ENCODE data around the gene LIN28A.

Gene LIN28A

DNA sequence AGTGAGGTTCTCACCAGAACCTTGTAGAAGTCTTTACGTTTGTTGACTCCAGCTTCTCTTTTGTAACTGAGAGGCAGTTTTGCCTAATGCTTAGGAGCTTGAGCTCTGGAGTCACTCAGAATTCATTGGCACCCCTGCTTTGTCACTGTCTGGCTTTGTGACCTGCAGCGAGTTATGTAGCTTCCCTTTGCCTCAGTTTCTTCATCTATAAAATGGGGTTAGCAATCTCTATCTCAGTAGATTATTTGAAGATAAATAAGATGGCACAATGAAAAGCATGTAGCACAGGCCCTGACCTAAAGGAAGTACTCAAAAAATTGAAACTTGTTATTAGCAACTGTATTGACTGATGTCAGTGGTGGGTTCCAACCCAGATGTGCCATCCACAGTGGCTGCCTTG, 29.6 kb downstream of the LIN28A start:
- no peak overlapping the region for H3K4me2 ChIP-seq (ENCODE audit: insufficient read depth, low read length)
- no peak for TF ChIP-seq EZH2 (IDR thresholded peaks at IDR 0.05; ENCODE audit: borderline replicate concordance, low read depth, low read length, severe bottlenecking)
- TF ChIP-seq, protein P1, sequence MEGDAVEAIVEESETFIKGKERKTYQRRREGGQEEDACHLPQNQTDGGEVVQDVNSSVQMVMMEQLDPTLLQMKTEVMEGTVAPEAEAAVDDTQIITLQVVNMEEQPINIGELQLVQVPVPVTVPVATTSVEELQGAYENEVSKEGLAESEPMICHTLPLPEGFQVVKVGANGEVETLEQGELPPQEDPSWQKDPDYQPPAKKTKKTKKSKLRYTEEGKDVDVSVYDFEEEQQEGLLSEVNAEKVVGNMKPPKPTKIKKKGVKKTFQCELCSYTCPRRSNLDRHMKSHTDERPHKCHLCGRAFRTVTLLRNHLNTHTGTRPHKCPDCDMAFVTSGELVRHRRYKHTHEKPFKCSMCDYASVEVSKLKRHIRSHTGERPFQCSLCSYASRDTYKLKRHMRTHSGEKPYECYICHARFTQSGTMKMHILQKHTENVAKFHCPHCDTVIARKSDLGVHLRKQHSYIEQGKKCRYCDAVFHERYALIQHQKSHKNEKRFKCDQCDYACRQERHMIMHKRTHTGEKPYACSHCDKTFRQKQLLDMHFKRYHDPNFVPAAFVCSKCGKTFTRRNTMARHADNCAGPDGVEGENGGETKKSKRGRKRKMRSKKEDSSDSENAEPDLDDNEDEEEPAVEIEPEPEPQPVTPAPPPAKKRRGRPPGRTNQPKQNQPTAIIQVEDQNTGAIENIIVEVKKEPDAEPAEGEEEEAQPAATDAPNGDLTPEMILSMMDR (IDR thresholded peaks at IDR 0.05; ENCODE audit: borderline replicate concordance, extremely low read depth, low read length, poor library complexity, severe bottlenecking): no peak
- H3K9me3 ChIP-seq (ENCODE audit: insufficient read depth, low read length, severe bottlenecking): no peaks in the 10 kb centered on the region
- ATAC-seq (ENCODE audit: insufficient read depth, low read depth) (no peak), DNase-seq (no peak)
- H3K4me3 ChIP-seq (ENCODE audit: low read depth in 1 of 2, low read length in 2 of 2): no peak overlapping the region
- H3K27me3 ChIP-seq (ENCODE audit: insufficient read depth, low read length, poor library complexity): no peaks in the 10 kb centered on the region
- H3K4me1 ChIP-seq (ENCODE audit: insufficient read depth, low read length): no peaks in the 10 kb centered on the region
- no peak overlapping the region for H3K27ac ChIP-seq (ENCODE audit: low read length)
- H4K20me1 ChIP-seq (ENCODE audit: insufficient read depth, low read length): no peaks in the 10 kb centered on the region; the same call in 1 of the 2 replicates
- no peak overlapping the region for H3K9ac ChIP-seq (ENCODE audit: low read depth, low read length)
- H3K36me3 ChIP-seq (ENCODE audit: insufficient read depth, low read length): peaks cover 76% of the 10 kb centered on the region
- H2AFZ ChIP-seq (ENCODE audit: low read depth, low read length): no peak overlapping the region
- H3K79me2 ChIP-seq (ENCODE audit: insufficient read depth, low read length): 0 out of 2 replicates have a peak, but pooled peaks cover 4% of the 10 kb centered on the region

DNA sequence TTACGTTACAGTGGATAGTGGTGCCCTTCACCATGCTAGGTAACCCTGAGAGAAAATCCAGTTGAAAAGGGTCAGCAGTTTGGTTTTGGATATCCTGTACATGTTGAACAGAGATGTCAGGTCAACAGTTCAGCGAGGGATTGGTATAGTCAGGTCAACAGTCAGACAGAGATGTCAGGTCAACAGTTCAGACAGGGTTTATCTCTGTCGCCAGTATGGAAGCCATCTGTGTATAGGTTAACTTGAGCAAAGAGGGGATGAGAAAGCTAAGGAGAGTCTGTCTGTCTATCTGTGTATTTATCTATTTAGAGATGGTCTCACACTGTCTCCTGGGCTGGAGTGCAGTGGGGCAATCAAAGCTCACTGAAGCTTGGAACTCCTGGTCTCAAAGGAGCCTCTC, 39.3 kb downstream of the LIN28A start:
- no peak overlapping the region for H3K27ac ChIP-seq (ENCODE audit: low read length)
- H3K9me3 ChIP-seq (ENCODE audit: insufficient read depth, low read length, severe bottlenecking): no peaks in the 10 kb centered on the region
- TF ChIP-seq, protein P1 (IDR thresholded peaks at IDR 0.05; ENCODE audit: borderline replicate concordance, extremely low read depth, low read length, poor library complexity, severe bottlenecking): no peak
- TF ChIP-seq EZH2 (IDR thresholded peaks at IDR 0.05; ENCODE audit: borderline replicate concordance, low read depth, low read length, severe bottlenecking): no peak
- H3K79me2 ChIP-seq (ENCODE audit: insufficient read depth, low read length): no peaks in the 10 kb centered on the region
- H3K27me3 ChIP-seq (ENCODE audit: insufficient read depth, low read length, poor library complexity): no peaks in the 10 kb centered on the region
- H4K20me1 ChIP-seq (ENCODE audit: insufficient read depth, low read length): no peaks in the 10 kb centered on the region
- no peak overlapping the region for H3K4me2 ChIP-seq (ENCODE audit: insufficient read depth, low read length)
- peaks cover 71% of the 10 kb centered on the region for H3K36me3 ChIP-seq (ENCODE audit: insufficient read depth, low read length)
- no peaks in the 10 kb centered on the region for H3K4me1 ChIP-seq (ENCODE audit: insufficient read depth, low read length)
- H3K9ac ChIP-seq (ENCODE audit: low read depth, low read length): no peak overlapping the region
- H3K4me3 ChIP-seq (ENCODE audit: low read depth in 1 of 2, low read length in 2 of 2): no peak overlapping the region
- no peak overlapping the region for H2AFZ ChIP-seq (ENCODE audit: low read depth, low read length)
- no peak for ATAC-seq (ENCODE audit: insufficient read depth, low read depth)
- no peak for DNase-seq

DNA sequence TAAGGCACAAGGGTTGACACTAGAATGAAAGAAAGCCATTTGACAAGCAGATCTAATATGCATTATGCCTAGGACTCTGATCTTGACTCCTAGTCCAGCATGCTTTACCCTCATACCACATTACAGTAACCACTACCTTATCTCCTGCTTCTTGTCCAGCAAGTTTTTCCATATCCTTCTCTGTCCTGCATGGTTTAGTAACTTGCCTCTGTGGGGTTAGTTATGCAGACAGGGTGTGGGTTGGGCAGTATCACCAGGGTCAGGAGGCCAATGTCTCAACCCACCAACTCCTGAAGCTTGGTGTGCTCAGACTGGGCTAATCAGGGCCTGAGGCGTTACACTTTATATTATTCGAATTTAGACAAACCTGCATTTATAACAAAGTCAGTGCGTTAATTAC, 40.3 kb downstream of the LIN28A start:
- no peak for ATAC-seq (ENCODE audit: insufficient read depth, low read depth)
- no peak overlapping the region for H2AFZ ChIP-seq (ENCODE audit: low read depth, low read length)
- TF ChIP-seq EZH2 (IDR thresholded peaks at IDR 0.05; ENCODE audit: borderline replicate concordance, low read depth, low read length, severe bottlenecking): no peak
- TF ChIP-seq, protein P1 (IDR thresholded peaks at IDR 0.05; ENCODE audit: borderline replicate concordance, extremely low read depth, low read length, poor library complexity, severe bottlenecking): no peak
- no peaks in the 10 kb centered on the region for H3K79me2 ChIP-seq (ENCODE audit: insufficient read depth, low read length)
- H3K4me2 ChIP-seq (ENCODE audit: insufficient read depth, low read length): no peak overlapping the region
- no peaks in the 10 kb centered on the region for H4K20me1 ChIP-seq (ENCODE audit: insufficient read depth, low read length)
- no peak overlapping the region for H3K4me3 ChIP-seq (ENCODE audit: low read depth in 1 of 2, low read length in 2 of 2)
- no peak overlapping the region for H3K27ac ChIP-seq (ENCODE audit: low read length)
- H3K9ac ChIP-seq (ENCODE audit: low read depth, low read length): no peak overlapping the region
- DNase-seq: no peak
- no peaks in the 10 kb centered on the region for H3K9me3 ChIP-seq (ENCODE audit: insufficient read depth, low read length, severe bottlenecking)
- no peaks in the 10 kb centered on the region for H3K4me1 ChIP-seq (ENCODE audit: insufficient read depth, low read length)
- no peaks in the 10 kb centered on the region for H3K27me3 ChIP-seq (ENCODE audit: insufficient read depth, low read length, poor library complexity)
- peaks cover 74% of the 10 kb centered on the region for H3K36me3 ChIP-seq (ENCODE audit: insufficient read depth, low read length)
